HG02973 (cell line): ENCODE results near the gene TRAF3.

Experiments used
- ATAC-seq: cut with Tn5 transposase; IDR thresholded peaks from one replicate; pipeline ENCODE4 v1.9.1; 2021; ENCODE audit warnings: moderate library complexity; ENCODE audit not compliant: unreplicated experiment

The TRAF3 gene

DNA sequence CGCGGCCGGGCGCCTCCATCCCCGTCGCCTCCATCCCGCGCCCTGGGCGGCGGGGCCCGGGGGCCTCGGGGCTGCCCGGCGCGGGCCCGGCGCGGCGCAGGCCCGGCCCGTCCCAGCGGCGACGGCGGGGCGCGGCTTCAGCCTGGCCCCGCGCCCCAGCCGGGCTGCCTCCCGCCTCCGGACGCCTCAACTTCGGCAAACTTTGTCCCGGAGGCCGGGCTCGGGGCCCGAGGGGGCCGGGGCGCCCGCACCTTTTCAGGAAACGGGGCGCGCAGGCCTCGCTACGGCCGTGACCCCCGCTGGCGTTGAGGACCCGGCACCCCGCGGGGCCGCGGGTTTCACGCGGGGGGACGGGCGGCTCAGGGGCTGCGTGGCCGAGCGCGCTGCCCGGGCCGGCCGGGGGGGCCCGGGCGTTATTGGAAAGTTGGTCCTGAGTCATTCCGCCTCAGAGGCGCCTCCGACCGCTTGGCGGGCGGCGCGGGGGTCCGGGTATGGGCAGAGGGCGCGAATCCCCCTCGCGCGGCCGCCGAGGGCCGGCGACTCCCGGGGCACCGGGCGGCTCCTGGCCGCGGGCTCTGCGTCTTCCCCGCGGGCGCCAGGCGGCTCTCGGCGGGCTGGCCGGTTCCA lies 575 bp downstream of the TRAF3 start:
- ATAC-seq: peak; percentile 2

DNA sequence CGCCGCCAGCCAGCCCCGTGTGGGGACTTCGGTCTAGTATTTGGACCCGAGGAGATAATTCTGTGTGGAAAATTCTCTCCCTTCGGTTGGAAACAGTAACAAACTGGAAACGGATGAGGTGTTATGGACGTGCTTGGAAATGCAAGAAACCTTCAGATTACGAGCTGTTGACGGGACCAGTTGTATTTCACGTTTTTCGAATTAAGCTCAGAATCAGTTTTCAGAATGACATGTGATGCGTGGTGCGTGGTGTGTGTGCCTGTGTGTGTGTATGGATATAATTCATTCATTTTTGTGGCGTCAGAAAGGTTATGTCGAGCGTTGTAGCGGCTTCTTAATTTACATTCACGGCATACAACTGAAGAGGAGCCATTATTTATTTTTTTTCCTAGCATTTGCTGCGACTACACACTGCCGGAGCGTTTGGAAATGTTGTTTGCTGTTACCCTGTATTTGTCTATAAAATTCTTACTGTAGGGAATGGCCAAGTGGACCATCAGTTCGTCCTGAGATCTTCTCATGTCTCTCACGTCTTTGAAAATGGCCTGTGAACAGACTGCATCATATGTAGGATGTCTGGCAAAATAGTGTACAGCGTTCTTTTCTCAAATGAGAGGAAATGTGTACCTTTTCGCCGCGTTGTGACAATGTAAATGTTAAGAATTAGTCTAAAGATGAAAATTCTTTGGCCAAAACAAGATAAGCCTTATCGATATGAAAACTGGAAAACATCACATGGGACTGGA lies 1.3 kb downstream of the TRAF3 start:
- no peak for ATAC-seq

DNA sequence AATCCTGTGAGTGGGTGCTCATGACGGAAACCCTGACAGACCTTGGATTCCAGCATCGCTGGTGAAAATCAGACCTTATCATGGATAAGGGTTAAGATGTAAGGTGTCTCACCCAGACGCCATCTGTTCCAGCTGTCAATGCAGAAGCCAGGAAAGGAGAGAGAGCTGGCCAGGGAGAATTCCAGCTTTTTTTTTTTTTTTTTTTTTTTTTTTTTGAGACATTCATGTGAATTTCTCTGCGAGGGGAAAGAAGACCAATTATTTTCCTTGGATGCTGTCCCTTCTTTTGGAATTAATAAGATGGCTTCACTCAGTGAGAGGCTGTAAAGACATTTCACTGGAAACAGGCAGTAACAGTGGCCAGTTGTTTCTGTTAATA lies 1.8 kb downstream of the TRAF3 start:
- no peak for ATAC-seq

DNA sequence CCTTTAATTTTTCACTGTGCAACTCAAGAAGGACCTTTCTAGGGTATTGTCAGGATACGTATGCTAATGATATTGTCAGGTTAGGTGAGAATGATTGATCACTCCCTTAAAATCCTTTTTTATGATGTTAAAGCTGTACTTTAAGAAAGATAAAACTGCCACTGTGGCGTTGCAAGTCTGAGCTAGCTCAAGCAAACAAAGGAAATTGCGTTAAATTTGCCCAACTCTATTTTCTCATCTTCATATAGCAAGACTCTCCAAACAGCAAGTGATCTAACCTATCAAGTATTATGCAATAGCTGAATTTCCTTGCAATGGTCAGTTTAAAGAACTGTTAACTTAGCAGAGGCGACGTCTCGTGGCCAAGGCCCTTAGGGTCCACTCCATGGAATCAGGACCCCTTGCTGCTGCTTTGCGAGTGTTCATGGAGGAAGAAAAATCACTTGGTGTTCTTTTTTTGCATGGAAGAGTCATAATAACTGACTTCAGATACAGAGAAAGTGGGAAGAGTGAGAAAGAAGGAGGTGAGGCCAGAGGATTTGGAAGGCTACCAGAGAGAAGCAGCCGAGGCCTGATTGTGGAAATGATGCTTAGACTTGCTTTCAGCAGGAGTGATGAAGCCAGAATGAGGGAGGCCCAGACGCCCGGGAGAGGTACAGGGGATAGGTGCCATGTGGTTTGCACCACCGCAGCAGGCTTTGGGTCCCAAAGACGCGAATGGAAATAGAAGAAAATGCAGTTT lies 2.5 kb downstream of the TRAF3 start:
- no peak for ATAC-seq

DNA sequence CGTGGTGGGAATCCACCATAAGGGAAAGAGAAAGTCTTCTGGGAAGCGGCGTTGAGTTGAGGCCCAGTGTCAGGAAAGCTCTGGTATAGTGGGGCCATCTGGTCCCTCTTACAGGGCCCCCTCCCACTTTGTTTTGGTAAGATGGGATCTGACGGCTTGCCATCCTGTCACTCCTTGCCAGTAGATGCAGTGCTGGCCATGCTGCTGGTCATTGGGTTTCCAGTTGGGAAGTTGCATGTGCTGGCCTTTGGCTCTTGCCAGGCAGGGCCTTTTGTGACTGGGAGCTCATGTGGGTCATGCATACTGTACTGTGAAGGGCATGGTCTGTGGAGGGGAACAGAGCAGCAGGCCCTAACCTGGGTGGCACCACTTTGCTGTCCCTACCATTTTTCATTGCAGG lies 3.8 kb downstream of the TRAF3 start:
- ATAC-seq: no peak

DNA sequence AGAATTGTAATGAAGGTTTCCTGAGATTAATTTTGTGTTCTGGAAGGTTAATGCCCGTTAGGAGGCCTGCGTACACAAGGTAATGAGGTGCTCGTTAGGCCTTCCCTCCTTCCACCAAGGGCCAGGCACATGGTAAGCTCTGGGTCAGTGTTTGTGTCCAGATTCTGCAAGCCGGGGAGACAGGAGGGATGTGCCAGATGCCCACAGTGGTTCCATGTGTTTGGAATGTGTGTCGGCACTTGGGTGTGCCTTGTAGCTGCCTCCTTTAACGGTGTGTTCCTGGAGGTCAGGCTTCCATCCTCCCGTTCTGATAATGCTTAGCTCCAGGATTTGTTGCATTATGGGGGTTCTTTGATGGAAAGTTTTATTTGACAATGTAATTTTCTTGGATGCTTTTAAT lies 5.7 kb downstream of the TRAF3 start:
- ATAC-seq: no peak

DNA sequence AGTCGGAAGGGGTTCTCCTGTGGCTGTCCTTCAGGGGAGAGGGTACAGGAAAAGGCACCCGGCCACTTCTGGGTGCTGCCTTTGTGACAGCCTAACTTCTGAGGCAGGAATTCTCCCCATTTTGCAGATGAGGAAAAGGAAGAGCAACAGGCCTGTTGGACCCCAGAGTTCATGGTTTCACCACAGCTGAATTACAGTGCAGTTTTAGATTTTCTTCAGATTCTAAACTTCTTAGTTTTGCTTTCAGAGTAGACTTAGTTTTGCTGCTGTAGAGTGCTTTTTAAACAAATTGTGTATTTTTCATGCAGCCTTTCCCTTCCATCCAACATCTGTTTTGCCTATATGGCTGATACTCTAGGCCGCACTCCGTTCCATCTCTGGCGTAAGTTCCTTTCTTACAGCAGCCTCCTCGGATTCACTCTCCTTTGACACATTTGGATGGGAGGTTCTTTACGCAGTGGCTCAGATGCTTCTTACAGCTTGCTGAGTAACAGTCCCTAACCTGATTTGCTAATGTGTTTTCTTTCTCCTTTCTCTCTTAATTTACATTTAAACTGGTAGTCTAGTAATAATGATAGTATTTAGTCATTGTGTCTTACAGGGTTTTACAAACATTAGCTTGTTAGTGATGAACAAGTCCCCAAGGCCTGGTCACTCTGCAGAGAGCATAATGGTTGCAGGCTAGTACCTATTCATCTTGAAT lies 7.8 kb downstream of the TRAF3 start:
- ATAC-seq: no peak

DNA sequence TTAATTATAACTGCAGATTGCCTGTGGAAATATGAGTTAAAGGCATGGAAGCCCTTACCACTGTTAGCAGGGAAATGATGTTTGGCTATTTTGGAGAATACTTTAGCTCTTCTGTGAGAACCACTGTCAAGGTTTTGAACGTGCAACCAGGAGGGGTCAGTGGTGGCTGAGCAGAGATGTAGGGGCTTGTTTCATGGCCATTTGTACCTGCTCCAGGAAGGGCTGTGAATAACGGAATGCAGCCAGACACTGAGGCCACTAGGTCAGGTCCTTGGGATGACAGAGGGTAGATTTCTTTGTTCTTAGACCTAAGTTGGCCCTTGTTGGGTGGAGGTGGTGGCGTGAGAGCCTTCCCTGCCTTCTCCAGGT lies 8.3 kb downstream of the TRAF3 start:
- no peak for ATAC-seq

DNA sequence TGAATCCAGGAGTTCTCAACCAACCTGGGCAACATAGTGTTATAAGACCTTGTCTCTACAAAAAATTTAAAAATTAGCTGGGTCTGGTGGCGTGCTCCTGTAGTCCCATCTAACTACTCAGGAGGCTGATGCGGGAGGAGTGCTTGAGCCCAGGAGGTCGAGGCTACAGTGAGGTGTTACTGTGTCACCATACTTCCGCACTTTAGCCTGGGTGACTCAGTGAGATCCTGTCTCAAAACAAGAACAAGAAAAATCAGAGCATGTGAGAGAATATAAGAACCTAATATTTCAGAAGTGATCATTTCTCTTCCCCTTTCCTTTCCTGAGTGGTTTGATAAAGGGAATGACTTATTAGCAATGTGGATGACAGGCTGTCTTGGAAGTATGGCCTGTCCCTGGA lies 9.5 kb downstream of the TRAF3 start:
- ATAC-seq: no peak

DNA sequence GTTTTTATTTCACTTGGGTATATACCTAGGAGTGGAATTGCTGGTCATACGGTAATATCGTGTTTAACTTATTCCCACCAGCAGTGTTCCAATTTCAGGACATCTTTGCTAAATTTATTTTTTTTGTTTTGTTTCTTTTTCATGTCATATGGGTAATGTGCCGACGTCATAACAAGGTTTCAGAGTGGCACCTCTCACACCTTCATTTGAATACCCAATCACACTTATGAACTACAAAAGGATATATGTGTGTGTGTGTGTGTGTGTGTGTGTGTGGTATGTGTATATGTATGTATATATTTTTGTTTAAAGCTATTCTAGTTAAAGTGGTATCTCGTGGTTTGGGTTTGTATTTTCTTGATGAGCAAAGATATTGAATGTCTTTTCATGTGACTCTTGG lies 12.1 kb downstream of the TRAF3 start:
- no peak for ATAC-seq

DNA sequence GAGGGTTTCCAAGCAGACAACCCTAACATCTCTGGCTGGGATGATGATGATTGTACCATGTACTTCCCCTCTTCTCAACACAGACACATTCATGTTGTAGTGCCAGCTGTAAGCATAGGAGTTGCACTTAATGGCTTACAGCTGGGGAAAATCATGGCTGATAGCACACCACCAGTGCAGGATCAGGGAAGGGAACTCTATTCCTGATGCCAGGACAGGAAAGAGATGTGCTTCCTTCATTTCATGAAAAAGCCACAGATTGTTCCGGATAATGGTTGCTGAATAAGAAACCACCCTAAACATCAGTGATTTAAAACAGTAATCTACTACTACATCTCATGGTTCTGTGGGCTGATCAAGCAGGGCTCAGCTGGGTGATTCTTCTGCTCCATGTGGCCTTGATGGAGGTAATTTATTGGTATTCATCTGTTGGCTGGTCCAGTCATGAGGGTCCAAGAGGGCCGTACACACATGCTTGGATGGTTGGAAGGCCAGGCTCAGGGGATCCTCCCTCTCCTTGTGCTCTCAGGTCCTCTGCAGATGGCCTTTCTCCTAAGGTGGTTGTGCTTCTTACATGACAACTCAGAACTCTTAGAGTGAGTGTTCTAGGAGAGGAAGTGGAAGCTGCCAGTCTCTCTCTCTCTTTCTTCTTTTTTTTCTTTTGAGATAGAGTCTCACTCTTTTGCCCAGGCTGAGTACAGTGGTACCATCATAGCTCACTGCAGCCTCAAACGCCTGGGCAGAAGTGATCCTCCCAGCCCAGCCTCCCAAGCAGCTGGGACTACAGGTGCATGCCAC lies 16.5 kb downstream of the TRAF3 start:
- no peak for ATAC-seq

DNA sequence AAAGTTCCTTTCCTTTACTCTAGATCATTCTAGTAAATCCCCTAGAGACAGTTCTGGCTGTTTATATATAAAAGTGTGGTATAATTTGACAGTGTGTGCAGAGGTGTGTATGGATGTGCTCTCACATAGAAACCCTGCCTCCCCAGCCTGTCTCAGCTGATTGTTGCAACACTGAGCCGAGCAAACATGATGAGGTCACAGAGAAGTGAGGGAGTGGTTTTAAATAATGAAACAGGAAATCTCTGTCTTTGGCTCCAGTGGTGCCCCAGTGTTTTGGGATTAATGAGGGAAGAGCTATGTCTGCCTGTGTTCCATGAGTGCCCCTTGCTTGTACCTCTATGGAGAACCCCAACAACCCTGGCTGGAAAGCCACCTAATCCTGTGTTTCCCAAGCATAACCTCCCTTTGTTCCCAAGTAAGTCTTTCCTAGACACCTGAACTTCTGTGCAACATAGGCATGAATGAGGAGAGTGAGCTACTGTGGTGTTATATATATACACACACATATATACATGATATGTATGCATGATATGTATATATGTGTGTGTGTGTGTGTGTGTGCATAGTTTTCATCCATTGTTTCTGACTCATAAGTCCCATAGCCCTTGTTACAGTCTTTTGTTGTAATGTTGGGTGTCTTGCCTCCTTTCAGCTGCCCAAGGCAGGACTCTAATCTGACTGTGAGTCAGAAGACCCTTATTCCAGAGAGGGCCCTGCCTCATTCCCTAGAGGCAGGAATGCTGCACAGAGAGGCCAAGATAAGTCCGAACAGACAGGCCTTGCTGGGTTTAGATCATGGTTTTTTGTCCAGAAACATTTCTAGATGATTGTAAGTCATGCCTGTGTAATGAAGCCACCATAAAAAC lies 18.0 kb downstream of the TRAF3 start:
- ATAC-seq: no peak

DNA sequence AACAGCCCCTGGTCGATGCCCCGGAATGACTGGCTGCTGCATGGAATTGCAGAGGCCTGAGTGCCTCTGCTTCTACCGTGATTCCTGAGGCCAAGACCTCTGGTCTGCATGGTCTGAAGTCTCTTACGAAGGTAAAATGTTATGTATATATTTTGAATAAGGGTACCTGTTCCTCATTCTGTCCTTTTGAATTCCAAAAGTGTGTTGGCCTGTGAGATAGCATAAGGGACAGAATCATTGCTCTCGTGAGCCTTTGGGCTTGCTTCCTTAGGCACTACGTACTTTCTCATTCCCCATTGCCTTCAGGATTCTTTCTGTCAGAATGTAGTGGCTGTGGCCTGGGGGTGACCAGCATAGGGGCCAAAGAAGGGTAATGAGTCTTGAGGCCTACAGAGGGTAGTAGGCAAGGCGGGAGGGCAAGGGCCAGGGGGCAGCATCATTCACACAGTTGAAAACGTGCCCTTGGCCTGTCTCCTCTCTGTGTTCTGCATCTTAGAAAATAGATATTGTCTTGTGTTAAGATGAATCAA lies 19.5 kb downstream of the TRAF3 start:
- ATAC-seq: no peak

DNA sequence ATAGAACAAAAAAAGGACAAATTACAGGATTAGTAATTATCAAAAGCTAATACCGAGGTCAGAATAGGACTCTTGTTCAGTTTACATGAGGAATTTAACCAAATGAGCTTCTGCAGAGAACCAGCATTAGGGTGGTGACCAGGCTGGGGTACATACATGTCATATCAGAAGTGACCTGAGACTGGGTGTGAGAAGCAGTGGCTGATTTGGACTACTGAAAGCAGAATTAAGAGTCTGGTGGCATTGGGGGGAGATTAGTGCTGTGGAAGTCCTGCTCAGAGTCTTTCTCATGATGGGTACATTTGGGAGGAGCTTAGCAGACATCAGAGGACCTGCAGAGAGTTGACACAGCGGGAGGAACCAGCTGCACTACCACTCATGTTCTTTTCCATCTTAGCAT lies 21.7 kb downstream of the TRAF3 start:
- no peak for ATAC-seq

DNA sequence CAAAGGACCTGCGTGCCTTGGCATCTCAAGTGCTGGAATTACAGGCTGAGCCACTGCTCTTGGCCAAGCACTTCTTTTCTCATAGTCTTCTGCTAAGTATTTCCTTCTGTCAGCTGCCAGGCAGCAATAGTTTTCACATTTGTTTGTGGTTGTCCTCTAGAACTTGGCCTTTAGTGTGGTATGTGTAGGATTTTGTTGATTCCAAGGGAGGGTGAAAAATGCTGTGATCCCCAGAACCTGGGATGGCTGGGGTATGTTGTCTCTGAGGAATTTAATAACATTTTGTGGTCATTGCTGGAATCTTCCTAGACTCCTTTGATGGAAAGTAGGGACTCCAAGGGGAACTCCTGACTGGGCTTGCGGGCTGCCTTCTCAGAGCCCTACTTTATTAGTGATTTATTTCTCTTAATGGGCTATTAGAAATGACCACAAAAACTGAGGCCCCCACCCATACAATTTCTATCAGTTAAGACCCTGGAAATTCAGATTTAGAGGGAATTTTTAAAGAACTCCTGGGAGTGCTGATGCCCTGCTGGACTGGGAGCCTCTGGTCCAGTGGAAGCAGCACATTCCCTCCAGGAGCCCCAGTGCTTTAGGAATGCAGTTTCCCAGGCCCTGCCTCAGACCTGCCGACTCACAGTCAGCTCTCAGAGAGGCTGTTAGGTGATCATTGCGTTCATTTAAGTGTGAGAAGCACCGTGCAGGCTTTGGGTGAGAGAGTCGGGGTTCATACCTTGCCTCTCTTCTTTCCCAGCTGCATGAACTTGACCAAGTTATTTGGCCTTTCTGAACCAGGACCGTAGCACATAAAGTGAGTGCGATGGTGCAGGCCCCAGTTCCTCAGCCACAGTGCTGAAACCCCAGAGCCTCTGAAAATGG lies 22.7 kb downstream of the TRAF3 start:
- no peak for ATAC-seq

DNA sequence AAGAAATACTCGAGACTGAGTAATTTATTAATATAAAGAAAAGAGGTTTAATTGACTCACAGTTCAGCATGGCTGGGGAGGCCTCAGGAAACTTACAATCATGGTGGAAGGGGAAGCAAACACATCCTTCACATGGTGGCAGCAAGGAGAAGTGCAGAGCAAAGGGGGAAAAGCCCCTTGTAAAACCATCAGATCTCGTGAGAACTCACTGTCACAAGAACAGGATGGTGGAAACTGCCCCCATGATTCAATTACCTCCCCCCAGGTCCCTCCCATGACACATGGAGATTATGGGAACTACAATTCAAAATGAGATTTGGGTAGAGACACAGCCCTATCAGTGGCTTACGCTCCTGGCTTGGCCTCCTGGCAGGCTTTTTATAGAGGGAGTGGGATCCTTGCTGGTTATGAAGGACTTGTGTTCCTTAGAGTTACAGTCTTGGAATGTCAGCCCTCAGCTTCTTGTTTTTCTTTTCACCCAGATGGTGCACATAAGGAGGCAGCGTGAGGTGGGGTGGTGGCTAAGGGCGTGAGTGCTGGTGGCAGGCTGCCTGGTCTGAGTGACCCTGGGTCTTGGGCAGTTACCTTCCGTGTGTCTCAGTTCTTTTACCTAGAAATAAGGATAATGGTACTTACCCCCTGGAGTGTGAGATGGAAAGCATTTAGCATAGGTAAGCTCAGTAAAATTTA lies 25.7 kb downstream of the TRAF3 start:
- ATAC-seq: no peak

DNA sequence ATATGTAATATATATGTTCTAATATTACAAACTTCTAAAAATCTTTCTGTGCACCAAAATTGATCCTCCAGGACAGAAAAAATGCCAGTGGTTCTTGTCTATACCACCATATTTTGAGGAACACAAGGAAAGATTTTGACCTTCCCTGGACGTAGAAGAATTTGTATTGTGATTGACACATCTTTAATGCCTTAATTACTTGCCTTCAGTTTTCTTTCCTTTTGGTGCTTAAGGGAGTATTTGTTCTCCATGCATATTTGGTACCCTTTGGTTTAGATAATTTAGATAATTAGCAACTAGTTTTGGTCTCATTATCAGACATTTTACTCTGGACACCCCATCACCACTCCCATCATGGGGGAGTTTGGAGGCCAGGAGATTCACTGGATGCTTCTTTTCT lies 27.6 kb downstream of the TRAF3 start:
- ATAC-seq: no peak

DNA sequence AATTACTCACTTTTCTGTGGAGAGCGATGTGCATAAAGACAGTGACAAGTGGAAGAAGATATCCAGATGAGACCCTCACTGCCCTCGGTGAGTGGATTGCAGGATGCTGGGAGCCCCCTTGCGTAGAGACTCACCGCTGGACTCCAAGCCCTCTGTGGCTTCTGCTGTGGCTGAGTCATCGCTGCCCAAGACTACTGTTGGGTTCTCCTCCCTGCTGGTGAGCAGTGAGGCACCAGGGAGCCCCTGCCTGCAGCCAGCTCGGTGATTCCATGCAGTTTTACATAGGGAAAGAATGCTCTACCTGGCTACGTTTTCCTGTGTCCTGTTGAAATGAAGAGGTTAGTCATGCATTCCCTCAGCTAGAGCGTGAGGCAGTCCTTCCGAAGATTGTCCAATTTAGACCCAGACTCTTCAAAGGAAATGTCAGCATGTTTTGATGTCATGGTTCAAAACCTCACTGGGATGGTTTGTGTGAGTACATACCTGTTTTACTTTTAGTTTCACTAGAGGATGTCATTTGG lies 28.2 kb downstream of the TRAF3 start:
- ATAC-seq: peak; percentile 41
